ENCODE results near the gene ZNHIT2. TPM values are rescaled to one million over a fixed set of nuclear protein-coding genes. Genes with fewer than 3 reads are reported as not detected.

Gene ZNHIT2
- total RNA-seq, 2 donors from 2014 or later, result 6.0 to 6.3 TPM

GRCh38 chr11:65110354-65110861 is 7.1 kb downstream of the ZNHIT2 start:
- intact Hi-C loops (cut with DNase I), result no loop called here
- DNase-seq (ENCODE audit: low spot score), result peak; percentile 96

- intact Hi-C loops (cut with DNase I), result no loop called here
- no peak for DNase-seq (ENCODE audit: low spot score)
These were observed 8.0 kb downstream of the ZNHIT2 start for GRCh38 chr11:65109231-65110198.

GRCh38 chr11:65108469-65109123 is 8.9 kb downstream of the ZNHIT2 start:
- no peak for DNase-seq (ENCODE audit: low spot score)
- intact Hi-C loops (cut with DNase I), result no loop called here

- DNase-seq (ENCODE audit: low spot score), result no peak
- intact Hi-C loops (cut with DNase I), result no loop called here
These were observed 9.6 kb downstream of the ZNHIT2 start for GRCh38 chr11:65107751-65108468.

GRCh38 chr11:65107078-65107477 is 10.4 kb downstream of the ZNHIT2 start:
- intact Hi-C loops (cut with DNase I), result no loop called here
- DNase-seq (ENCODE audit: low spot score), result no peak

GRCh38 chr11:65104628-65105027 is 12.9 kb downstream of the ZNHIT2 start:
- DNase-seq (ENCODE audit: low spot score), result no peak
- intact Hi-C loops (cut with DNase I), result no loop called here

GRCh38 chr11:65103476-65103875 is 14.0 kb downstream of the ZNHIT2 start:
- no peak for DNase-seq (ENCODE audit: low spot score)
- intact Hi-C loops (cut with DNase I), result no loop called here

GRCh38 chr11:65102142-65103095 is 15.1 kb downstream of the ZNHIT2 start:
- DNase-seq (ENCODE audit: low spot score), result no peak
- intact Hi-C loops (cut with DNase I), result no loop called here

GRCh38 chr11:65100674-65101350 is 16.7 kb downstream of the ZNHIT2 start:
- intact Hi-C loops (cut with DNase I), result no loop called here
- no peak for DNase-seq (ENCODE audit: low spot score)

GRCh38 chr11:65096926-65097325 is 20.6 kb downstream of the ZNHIT2 start:
- DNase-seq (ENCODE audit: low spot score), result no peak
- intact Hi-C loops (cut with DNase I), result no loop called here

GRCh38 chr11:65095974-65096806 is 21.3 kb downstream of the ZNHIT2 start, which contains the start of gene VPS51:
Gene VPS51 (plus strand): TSS chr11:65096214. CDS start chr11:65096251, 37 bp downstream.
- intact Hi-C loops (cut with DNase I), result no loop called here
- DNase-seq (ENCODE audit: low spot score), result peak; percentile 96

- intact Hi-C loops (cut with DNase I), result no loop called here
- no peak for DNase-seq (ENCODE audit: low spot score)
These were observed 22.1 kb downstream of the ZNHIT2 start for GRCh38 chr11:65095427-65095826.

GRCh38 chr11:65090628-65091027 is 26.9 kb downstream of the ZNHIT2 start:
- intact Hi-C loops (cut with DNase I), result no loop called here
- no peak for DNase-seq (ENCODE audit: low spot score)

GRCh38 chr11:65089621-65090020 is 27.9 kb downstream of the ZNHIT2 start:
- intact Hi-C loops (cut with DNase I), result no loop called here
- DNase-seq (ENCODE audit: low spot score), result no peak

- no peak for DNase-seq (ENCODE audit: low spot score)
- intact Hi-C loops (cut with DNase I), result no loop called here
These were observed 29.7 kb downstream of the ZNHIT2 start for GRCh38 chr11:65087827-65088226.

- DNase-seq (ENCODE audit: low spot score), result no peak
- intact Hi-C loops (cut with DNase I), result no loop called here
These were observed 30.3 kb downstream of the ZNHIT2 start for GRCh38 chr11:65087216-65087615.

GRCh38 chr11:65086809-65087208 is 30.7 kb downstream of the ZNHIT2 start:
- DNase-seq (ENCODE audit: low spot score), result no peak
- intact Hi-C loops (cut with DNase I), result no loop called here
